C4-2B (cell line): ENCODE data around the gene ERCC2.

Source experiments
- CTCF ChIP-seq: fragments of 450-650 bp; conservative IDR thresholded peaks from 2 replicates; pipeline ENCODE4 v1.5.1; 2017; ENCODE audit warnings: mild to moderate bottlenecking
- ZFX ChIP-seq: fragments of 450-650 bp; IDR thresholded peaks from 2 replicates; pipeline ENCODE4 v1.6.1; 2017

DNA sequence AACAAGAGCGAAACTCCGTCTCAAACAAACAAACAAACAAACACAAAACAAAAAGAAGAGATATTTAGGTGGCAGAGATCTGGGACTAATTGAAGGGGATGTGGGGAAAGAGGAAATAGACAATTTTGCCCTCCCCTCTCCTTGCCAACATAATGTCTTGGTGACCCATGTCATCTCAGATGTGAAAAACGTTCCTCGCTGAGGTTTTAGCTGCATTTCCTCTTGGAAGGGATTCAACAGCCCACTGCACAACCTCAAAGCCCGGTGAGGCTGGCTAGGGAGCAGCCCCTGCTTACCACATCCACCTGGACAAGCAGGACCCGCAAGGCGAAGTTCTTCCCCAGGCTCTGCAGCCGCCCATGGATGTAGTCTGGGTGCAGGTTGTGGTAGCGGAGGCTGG lies 48.4 kb upstream of the ERCC2 start:
- TF ChIP-seq CTCF (no peak), ZFX (no peak)
